ENCODE data around the gene ABHD12.

The ABHD12 gene

GRCh38 chr20:25301357-25301920, 89.2 kb downstream of the ABHD12 start:
- Histone ChIP-seq H3K27ac (ENCODE audit: low read depth, low read length) (no peak overlapping the region), H3K4me2 (ENCODE audit: low read length) (no peak overlapping the region), H4K8ac (ENCODE audit: low read depth, low read length) (no peak overlapping the region), H3K4me1 (ENCODE audit: control insufficient read depth, low read depth, low read length) (no peaks in the 10 kb centered on the region), H3K23ac (ENCODE audit: low read length) (no peak overlapping the region), H2AK5ac (ENCODE audit: low read length) (no peak overlapping the region), H3K79me2 (ENCODE audit: control insufficient read depth, insufficient read depth, low read length) (no peaks in the 10 kb centered on the region), H3K36me3 (ENCODE audit: control insufficient read depth, insufficient read depth, low read length) (peaks cover 2% of the 10 kb centered on the region), H3K9ac (ENCODE audit: low read length) (no peak overlapping the region), H3K4me3 (ENCODE audit: low read length) (no peak overlapping the region), H3K27me3 (ENCODE audit: insufficient read depth, low read length, poor library complexity) (no peaks in the 10 kb centered on the region), H2BK5ac (ENCODE audit: low read length) (no peak overlapping the region), H4K5ac (ENCODE audit: low read length) (no peak overlapping the region), H3K79me1 (ENCODE audit: low read length) (no peaks in the 10 kb centered on the region), H2BK120ac (ENCODE audit: low read depth, low read length) (no peak overlapping the region), H3K18ac (ENCODE audit: low read length) (no peak overlapping the region), H3K4ac (ENCODE audit: low read depth, low read length) (no peak overlapping the region), H3K56ac (ENCODE audit: low read length) (no peak overlapping the region), H2BK15ac (replicated peaks; ENCODE audit: low read depth) (no peak overlapping the region)
- no CpG with 5 or more reads among the region's 9 CpGs for WGBS (ENCODE audit: extremely low coverage, insufficient coverage, low lambda C conversion rate)
- DNase-seq: no peak

- H3K18ac ChIP-seq (ENCODE audit: low read length): no peak overlapping the region
- H2BK15ac ChIP-seq (replicated peaks; ENCODE audit: low read depth): no peak overlapping the region
- H3K4me3 ChIP-seq (ENCODE audit: low read length): no peak overlapping the region
- no peak overlapping the region for H2AK5ac ChIP-seq (ENCODE audit: low read length)
- no peaks in the 10 kb centered on the region for H3K4me1 ChIP-seq (ENCODE audit: control insufficient read depth, low read depth, low read length)
- no peak overlapping the region for H3K56ac ChIP-seq (ENCODE audit: low read length)
- no peaks in the 10 kb centered on the region for H3K79me2 ChIP-seq (ENCODE audit: control insufficient read depth, insufficient read depth, low read length)
- H4K8ac ChIP-seq (ENCODE audit: low read depth, low read length): no peak overlapping the region
- no peaks in the 10 kb centered on the region for H3K27me3 ChIP-seq (ENCODE audit: insufficient read depth, low read length, poor library complexity)
- H3K4me2 ChIP-seq (ENCODE audit: low read length): no peak overlapping the region
- H3K79me1 ChIP-seq (ENCODE audit: low read length): no peaks in the 10 kb centered on the region
- H3K4ac ChIP-seq (ENCODE audit: low read depth, low read length): no peak overlapping the region
- peak; percentile 55 for DNase-seq
- no peak overlapping the region for H3K23ac ChIP-seq (ENCODE audit: low read length)
- no peak overlapping the region for H2BK5ac ChIP-seq (ENCODE audit: low read length)
- H3K27ac ChIP-seq (ENCODE audit: low read depth, low read length): no peak overlapping the region
- H3K36me3 ChIP-seq (ENCODE audit: control insufficient read depth, insufficient read depth, low read length): peaks cover 2% of the 10 kb centered on the region
- WGBS (ENCODE audit: extremely low coverage, insufficient coverage, low lambda C conversion rate): no CpG with 5 or more reads among the region's 13 CpGs
- no peak overlapping the region for H4K5ac ChIP-seq (ENCODE audit: low read length)
- H2BK120ac ChIP-seq (ENCODE audit: low read depth, low read length): no peak overlapping the region
- H3K9ac ChIP-seq (ENCODE audit: low read length): no peak overlapping the region
Measured at GRCh38 chr20:25300496-25301170, 90.0 kb downstream of the ABHD12 start.

DNA sequence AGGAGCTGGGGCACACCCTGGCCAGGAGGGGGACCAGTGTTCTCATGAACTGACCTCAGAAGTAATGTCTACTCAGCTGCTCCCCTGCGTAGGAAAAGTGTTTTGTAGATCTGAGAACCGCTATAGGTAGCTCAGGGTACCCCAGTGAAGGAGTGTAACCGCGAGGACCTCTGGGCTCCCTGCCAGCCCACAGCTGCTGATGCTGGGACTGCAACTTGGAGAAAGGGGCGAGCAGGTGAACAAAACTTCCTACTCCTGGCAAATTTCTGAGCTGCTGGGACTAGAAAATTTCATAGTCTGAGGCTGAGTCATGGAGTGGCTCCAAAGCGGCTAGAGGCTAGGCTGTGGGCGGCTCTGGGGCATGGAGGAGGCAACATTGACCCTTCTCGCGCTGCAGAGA, 90.8 kb downstream of the ABHD12 start:
- Histone ChIP-seq H2AK5ac (ENCODE audit: low read length) (no peak overlapping the region), H3K79me1 (ENCODE audit: low read length) (no peaks in the 10 kb centered on the region), H3K23ac (ENCODE audit: low read length) (no peak overlapping the region), H2BK5ac (ENCODE audit: low read length) (no peak overlapping the region), H2BK120ac (ENCODE audit: low read depth, low read length) (no peak overlapping the region), H3K4me3 (ENCODE audit: low read length) (no peak overlapping the region), H3K27ac (ENCODE audit: low read depth, low read length) (no peak overlapping the region), H4K8ac (ENCODE audit: low read depth, low read length) (no peak overlapping the region), H3K56ac (ENCODE audit: low read length) (no peak overlapping the region), H4K5ac (ENCODE audit: low read length) (no peak overlapping the region), H2BK15ac (replicated peaks; ENCODE audit: low read depth) (no peak overlapping the region), H3K27me3 (ENCODE audit: insufficient read depth, low read length, poor library complexity) (no peaks in the 10 kb centered on the region), H3K4me2 (ENCODE audit: low read length) (no peak overlapping the region), H3K9ac (ENCODE audit: low read length) (no peak overlapping the region), H3K79me2 (ENCODE audit: control insufficient read depth, insufficient read depth, low read length) (no peaks in the 10 kb centered on the region), H3K36me3 (ENCODE audit: control insufficient read depth, insufficient read depth, low read length) (peaks cover 2% of the 10 kb centered on the region), H3K18ac (ENCODE audit: low read length) (no peak overlapping the region), H3K4me1 (ENCODE audit: control insufficient read depth, low read depth, low read length) (no peaks in the 10 kb centered on the region), H3K4ac (ENCODE audit: low read depth, low read length) (no peak overlapping the region)
- peak; percentile 16 for DNase-seq
- WGBS (ENCODE audit: extremely low coverage, insufficient coverage, low lambda C conversion rate): no CpG with 5 or more reads among the region's 9 CpGs

GRCh38 chr20:25297141-25297905, 93.3 kb downstream of the ABHD12 start:
- DNase-seq: no peak
- H3K27me3 ChIP-seq (ENCODE audit: insufficient read depth, low read length, poor library complexity): no peaks in the 10 kb centered on the region
- no peaks in the 10 kb centered on the region for H3K79me2 ChIP-seq (ENCODE audit: control insufficient read depth, insufficient read depth, low read length)
- no peak overlapping the region for H2AK5ac ChIP-seq (ENCODE audit: low read length)
- no peak overlapping the region for H3K23ac ChIP-seq (ENCODE audit: low read length)
- H3K9ac ChIP-seq (ENCODE audit: low read length): no peak overlapping the region
- peaks cover 2% of the 10 kb centered on the region for H3K36me3 ChIP-seq (ENCODE audit: control insufficient read depth, insufficient read depth, low read length)
- no peak overlapping the region for H3K27ac ChIP-seq (ENCODE audit: low read depth, low read length)
- H2BK5ac ChIP-seq (ENCODE audit: low read length): no peak overlapping the region
- no peak overlapping the region for H3K4me3 ChIP-seq (ENCODE audit: low read length)
- no peaks in the 10 kb centered on the region for H3K4me1 ChIP-seq (ENCODE audit: control insufficient read depth, low read depth, low read length)
- no peak overlapping the region for H3K4me2 ChIP-seq (ENCODE audit: low read length)
- no peak overlapping the region for H4K5ac ChIP-seq (ENCODE audit: low read length)
- no peak overlapping the region for H3K56ac ChIP-seq (ENCODE audit: low read length)
- no peak overlapping the region for H4K8ac ChIP-seq (ENCODE audit: low read depth, low read length)
- H3K4ac ChIP-seq (ENCODE audit: low read depth, low read length): no peak overlapping the region
- no peak overlapping the region for H2BK15ac ChIP-seq (replicated peaks; ENCODE audit: low read depth)
- H3K18ac ChIP-seq (ENCODE audit: low read length): no peak overlapping the region
- H2BK120ac ChIP-seq (ENCODE audit: low read depth, low read length): no peak overlapping the region
- no CpG with 5 or more reads among the region's 10 CpGs for WGBS (ENCODE audit: extremely low coverage, insufficient coverage, low lambda C conversion rate)
- H3K79me1 ChIP-seq (ENCODE audit: low read length): no peaks in the 10 kb centered on the region

DNA sequence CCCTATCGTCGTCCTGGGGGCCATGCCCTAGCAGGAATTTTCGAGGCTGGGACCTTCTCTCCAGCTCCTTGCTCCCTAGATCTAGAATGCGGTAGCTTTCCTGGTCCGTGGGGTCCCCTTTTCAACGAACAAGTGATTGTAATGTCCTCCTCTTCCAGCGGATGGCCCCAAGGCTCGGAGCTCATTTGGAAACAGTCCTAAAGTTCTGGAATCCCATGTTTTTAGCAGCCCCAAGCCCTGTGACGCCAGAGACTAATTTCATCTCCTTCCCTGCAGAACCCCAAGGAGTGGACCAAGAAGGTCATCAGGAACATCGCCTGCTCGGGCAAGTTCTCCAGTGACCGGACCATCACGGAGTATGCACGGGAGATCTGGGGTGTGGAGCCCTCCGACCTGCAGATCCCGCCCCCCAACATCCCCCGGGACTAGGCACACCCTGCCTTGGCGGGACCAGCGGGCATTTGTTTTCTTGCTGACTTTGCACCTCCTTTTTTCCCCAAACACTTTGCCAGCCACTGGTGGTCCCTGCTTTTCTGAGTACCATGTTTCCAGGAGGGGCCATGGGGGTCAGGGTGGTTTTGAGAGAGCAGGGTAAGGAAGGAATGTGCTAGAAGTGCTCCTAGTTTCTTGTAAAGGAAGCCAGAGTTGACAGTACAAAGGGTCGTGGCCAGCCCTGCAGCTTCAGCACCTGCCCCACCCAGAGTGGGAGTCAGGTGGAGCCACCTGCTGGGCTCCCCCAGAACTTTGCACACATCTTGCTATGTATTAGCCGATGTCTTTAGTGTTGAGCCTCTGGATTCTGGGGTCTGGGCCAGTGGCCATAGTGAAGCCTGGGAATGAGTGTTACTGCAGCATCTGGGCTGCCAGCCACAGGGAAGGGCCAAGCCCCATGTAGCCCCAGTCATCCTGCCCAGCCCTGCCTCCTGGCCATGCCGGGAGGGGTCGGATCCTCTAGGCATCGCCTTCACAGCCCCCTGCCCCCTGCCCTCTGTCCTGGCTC, 94.2 kb downstream of the ABHD12 start:
- no CpG with 5 or more reads among the region's 24 CpGs for WGBS (ENCODE audit: extremely low coverage, insufficient coverage, low lambda C conversion rate)
- Histone ChIP-seq H3K9ac (ENCODE audit: low read length) (no peak overlapping the region), H3K23ac (ENCODE audit: low read length) (no peak overlapping the region), H3K18ac (ENCODE audit: low read length) (no peak overlapping the region), H3K36me3 (ENCODE audit: control insufficient read depth, insufficient read depth, low read length) (peaks cover 2% of the 10 kb centered on the region), H4K8ac (ENCODE audit: low read depth, low read length) (no peak overlapping the region), H3K79me1 (ENCODE audit: low read length) (no peaks in the 10 kb centered on the region), H2AK5ac (ENCODE audit: low read length) (no peak overlapping the region), H4K5ac (ENCODE audit: low read length) (no peak overlapping the region), H2BK15ac (replicated peaks; ENCODE audit: low read depth) (no peak overlapping the region), H3K4me2 (ENCODE audit: low read length) (no peak overlapping the region), H3K4ac (ENCODE audit: low read depth, low read length) (no peak overlapping the region), H2BK5ac (ENCODE audit: low read length) (no peak overlapping the region), H2BK120ac (ENCODE audit: low read depth, low read length) (no peak overlapping the region), H3K4me3 (ENCODE audit: low read length) (no peak overlapping the region), H3K79me2 (ENCODE audit: control insufficient read depth, insufficient read depth, low read length) (no peaks in the 10 kb centered on the region), H3K56ac (ENCODE audit: low read length) (no peak overlapping the region), H3K27ac (ENCODE audit: low read depth, low read length) (no peak overlapping the region), H3K4me1 (ENCODE audit: control insufficient read depth, low read depth, low read length) (no peaks in the 10 kb centered on the region), H3K27me3 (ENCODE audit: insufficient read depth, low read length, poor library complexity) (no peaks in the 10 kb centered on the region)
- peak; percentile 37 for DNase-seq
